HL-60 (cell line): ENCODE results near the gene CPSF4.

Experiments used
- CTCF ChIP-seq: IDR thresholded peaks from one replicate; pipeline ENCODE4 v1.5.1; 2011; ENCODE audit warnings: low read length, control low read depth, inconsistent platforms; ENCODE audit not compliant: insufficient read depth
- GABPA ChIP-seq: IDR thresholded peaks from 2 replicates; pipeline ENCODE4 v1.6.1; 2012; ENCODE audit warnings: low read depth
- POLR2AphosphoS5 ChIP-seq: IDR thresholded peaks from 2 replicates; pipeline ENCODE4 v1.6.1; 2012; ENCODE audit warnings: low read depth
- SPI1 ChIP-seq: IDR thresholded peaks from 2 replicates; pipeline ENCODE4 v1.6.1; 2012; ENCODE audit warnings: low read depth, mild to moderate bottlenecking, borderline replicate concordance

- TF ChIP-seq CTCF (no peak), POLR2AphosphoS5 (peak; percentile 64), GABPA (no peak), SPI1 (no peak)
Observed at GRCh38 chr7:99395616-99396327, 43.0 kb upstream of the CPSF4 start.
